Lower leg skin (tissue), 3 donors: ENCODE data around the gene SMARCA2.

Experiments used
- CTCF ChIP-seq, 3 donors: fragments of 450-650 bp; IDR thresholded peaks; one replicate each; pipeline ENCODE4 v1.5.1; 2016; ENCODE audit warnings: antibody characterized with exemption in 3 of 3, mild to moderate bottlenecking in 3 of 3, moderate library complexity in 2 of 3
- POLR2A ChIP-seq, 2 donors: fragments of 450-650 bp; IDR thresholded peaks; one replicate each; pipeline ENCODE4 v1.6.1; 2016 to 2017; ENCODE audit warnings: antibody characterized with exemption in 2 of 2, mild to moderate bottlenecking in 1 of 2, moderate library complexity in 1 of 2

- TF ChIP-seq POLR2A (IDR thresholded peaks at IDR 0.05) (no peak), CTCF (IDR thresholded peaks at IDR 0.05) (no peak)
Measured at GRCh38 chr9:2179567-2179966, 164.4 kb downstream of the SMARCA2 start.
